Measurements from ENCODE around the gene CMKLR1. TPM values are rescaled to one million over a fixed set of nuclear protein-coding genes. Genes with fewer than 3 reads are reported as not detected.

The CMKLR1 gene
- total and polyA plus RNA-seq, 10 of the 15 experiments (the other 5 are each of a cell fraction or from before 2014, with no cell fraction given): 13.8 to 52.3 (median 26.2) TPM

DNA sequence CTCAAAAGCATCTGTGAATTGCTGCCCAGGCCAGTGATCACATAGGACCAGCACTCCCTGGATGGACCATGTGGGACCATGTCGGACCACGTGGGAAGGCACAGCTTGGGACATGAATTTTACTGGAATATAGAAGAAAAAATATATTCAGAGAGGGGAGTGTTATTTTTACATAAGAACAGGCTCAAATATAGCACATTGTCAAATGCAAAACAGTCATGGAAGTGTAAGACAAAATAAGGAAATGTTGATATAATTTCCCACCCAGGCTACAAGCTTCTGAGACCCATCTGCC lies 68.3 kb downstream of the CMKLR1 start (continued):
- TF ChIP-seq, protein P1, sequence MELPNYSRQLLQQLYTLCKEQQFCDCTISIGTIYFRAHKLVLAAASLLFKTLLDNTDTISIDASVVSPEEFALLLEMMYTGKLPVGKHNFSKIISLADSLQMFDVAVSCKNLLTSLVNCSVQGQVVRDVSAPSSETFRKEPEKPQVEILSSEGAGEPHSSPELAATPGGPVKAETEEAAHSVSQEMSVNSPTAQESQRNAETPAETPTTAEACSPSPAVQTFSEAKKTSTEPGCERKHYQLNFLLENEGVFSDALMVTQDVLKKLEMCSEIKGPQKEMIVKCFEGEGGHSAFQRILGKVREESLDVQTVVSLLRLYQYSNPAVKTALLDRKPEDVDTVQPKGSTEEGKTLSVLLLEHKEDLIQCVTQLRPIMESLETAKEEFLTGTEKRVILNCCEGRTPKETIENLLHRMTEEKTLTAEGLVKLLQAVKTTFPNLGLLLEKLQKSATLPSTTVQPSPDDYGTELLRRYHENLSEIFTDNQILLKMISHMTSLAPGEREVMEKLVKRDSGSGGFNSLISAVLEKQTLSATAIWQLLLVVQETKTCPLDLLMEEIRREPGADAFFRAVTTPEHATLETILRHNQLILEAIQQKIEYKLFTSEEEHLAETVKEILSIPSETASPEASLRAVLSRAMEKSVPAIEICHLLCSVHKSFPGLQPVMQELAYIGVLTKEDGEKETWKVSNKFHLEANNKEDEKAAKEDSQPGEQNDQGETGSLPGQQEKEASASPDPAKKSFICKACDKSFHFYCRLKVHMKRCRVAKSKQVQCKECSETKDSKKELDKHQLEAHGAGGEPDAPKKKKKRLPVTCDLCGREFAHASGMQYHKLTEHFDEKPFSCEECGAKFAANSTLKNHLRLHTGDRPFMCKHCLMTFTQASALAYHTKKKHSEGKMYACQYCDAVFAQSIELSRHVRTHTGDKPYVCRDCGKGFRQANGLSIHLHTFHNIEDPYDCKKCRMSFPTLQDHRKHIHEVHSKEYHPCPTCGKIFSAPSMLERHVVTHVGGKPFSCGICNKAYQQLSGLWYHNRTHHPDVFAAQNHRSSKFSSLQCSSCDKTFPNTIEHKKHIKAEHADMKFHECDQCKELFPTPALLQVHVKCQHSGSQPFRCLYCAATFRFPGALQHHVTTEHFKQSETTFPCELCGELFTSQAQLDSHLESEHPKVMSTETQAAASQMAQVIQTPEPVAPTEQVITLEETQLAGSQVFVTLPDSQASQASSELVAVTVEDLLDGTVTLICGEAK (IDR thresholded peaks at IDR 0.05; ENCODE audit: borderline replicate concordance): no peak
- no peak for TF ChIP-seq PAX5 (IDR thresholded peaks at IDR 0.05; ENCODE audit: borderline replicate concordance, low read depth, low read length)
- TF ChIP-seq FOXK2 (IDR thresholded peaks at IDR 0.05): no peak
- no peak for TF ChIP-seq ATF2 (IDR thresholded peaks at IDR 0.05; ENCODE audit: low read length)
- TF ChIP-seq HCFC1 (IDR thresholded peaks at IDR 0.05; ENCODE audit: low read length): no peak
- TF ChIP-seq SMC3 (IDR thresholded peaks at IDR 0.05; ENCODE audit: borderline replicate concordance, low read length): no peak
